ENCODE measurements around the gene PRRC2C. TPM values are rescaled to one million over a fixed set of nuclear protein-coding genes. Genes with fewer than 3 reads are reported as not detected.
A peak's percentile ranks its signal among the peaks of the same experiment; 100 is the strongest.
"Not testable (repeated sequence)": the region's sequence is repeated elsewhere in the genome, so short reads cannot be mapped to it uniquely, and the experiment has no call there.

The PRRC2C gene
- total and polyA plus RNA-seq, 2 experiments from 2014 or later = 47.0 to 88.9 TPM

GRCh38 chr1:171595324-171595723 is 110.0 kb downstream of the PRRC2C start:
- Histone ChIP-seq H3K36me3 (ENCODE audit: low read depth) (peaks cover 35% of the 10 kb centered on the region), H4K20me1 (ENCODE audit: insufficient read depth) (no peaks in the 10 kb centered on the region), H3K9me2 (ENCODE audit: insufficient read depth) (no peaks in the 10 kb centered on the region), H3K27ac (no peak overlapping the region), H3K4me1 (ENCODE audit: insufficient read depth) (no peaks in the 10 kb centered on the region), H2AFZ (no peak overlapping the region), H3K9me3 (ENCODE audit: low read depth) (no peaks in the 10 kb centered on the region), H3K9ac (no peak overlapping the region), H3K4me2 (ENCODE audit: unreplicated experiment) (no peak overlapping the region), H3K27me3 (replicated peaks; ENCODE audit: insufficient read depth) (no peaks in the 10 kb centered on the region), H3K4me3 (no peak overlapping the region), H3F3A (ENCODE audit: insufficient read depth) (no peaks in the 10 kb centered on the region), H3K79me2 (ENCODE audit: insufficient read depth) (no peaks in the 10 kb centered on the region)
- DNase-seq = peak; percentile 22
- 86 to 94% methylated on average over 1 of the region's 1 CpG for WGBS, 2 experiments (ENCODE audit: low coverage in 1 of 2, low lambda C conversion rate in 2 of 2, missing lambda C conversion rate in 2 of 2)
- TF ChIP-seq EZH2 (IDR thresholded peaks at IDR 0.05; ENCODE audit: insufficient read depth, poor library complexity, severe bottlenecking) (no peak), EZH2phosphoT487 (IDR thresholded peaks at IDR 0.05; ENCODE audit: insufficient read depth, low read depth) (no peak)
- in situ Hi-C loops (cut with MboI) = no loop called here

GRCh38 chr1:171596119-171596518 is 110.8 kb downstream of the PRRC2C start:
- H4K20me1 ChIP-seq (ENCODE audit: insufficient read depth) = no peaks in the 10 kb centered on the region
- no peaks in the 10 kb centered on the region for H3K9me2 ChIP-seq (ENCODE audit: insufficient read depth)
- H3K27ac ChIP-seq = no peak overlapping the region
- no peaks in the 10 kb centered on the region for H3K27me3 ChIP-seq (replicated peaks; ENCODE audit: insufficient read depth)
- no peaks in the 10 kb centered on the region for H3K4me1 ChIP-seq (ENCODE audit: insufficient read depth)
- no peaks in the 10 kb centered on the region for H3K79me2 ChIP-seq (ENCODE audit: insufficient read depth)
- TF ChIP-seq EZH2phosphoT487 (IDR thresholded peaks at IDR 0.05; ENCODE audit: insufficient read depth, low read depth) (no peak), EZH2 (IDR thresholded peaks at IDR 0.05; ENCODE audit: insufficient read depth, poor library complexity, severe bottlenecking) (no peak)
- H3K9me3 ChIP-seq (ENCODE audit: low read depth) = no peaks in the 10 kb centered on the region
- H3K36me3 ChIP-seq (ENCODE audit: low read depth) = peaks cover 27% of the 10 kb centered on the region
- H3F3A ChIP-seq (ENCODE audit: insufficient read depth) = no peaks in the 10 kb centered on the region
- in situ Hi-C loops (cut with MboI) = no loop called here
- no peak overlapping the region for H3K9ac ChIP-seq
- WGBS, 2 experiments (ENCODE audit: low coverage in 1 of 2, low lambda C conversion rate in 2 of 2, missing lambda C conversion rate in 2 of 2) = 100% methylated on average over 1 of the region's 1 CpG
- H2AFZ ChIP-seq = no peak overlapping the region
- no peak overlapping the region for H3K4me3 ChIP-seq
- H3K4me2 ChIP-seq (ENCODE audit: unreplicated experiment) = no peak overlapping the region
- no peak for DNase-seq

GRCh38 chr1:171596705-171597104 is 111.4 kb downstream of the PRRC2C start:
- TF ChIP-seq EZH2phosphoT487 (IDR thresholded peaks at IDR 0.05; ENCODE audit: insufficient read depth, low read depth) (no peak), EZH2 (IDR thresholded peaks at IDR 0.05; ENCODE audit: insufficient read depth, poor library complexity, severe bottlenecking) (no peak)
- H3K36me3 ChIP-seq (ENCODE audit: low read depth) = 0 out of 2 replicates have a peak, but pooled peaks cover 21% of the 10 kb centered on the region
- no peaks in the 10 kb centered on the region for H3F3A ChIP-seq (ENCODE audit: insufficient read depth)
- H4K20me1 ChIP-seq (ENCODE audit: insufficient read depth) = no peaks in the 10 kb centered on the region
- H3K27ac ChIP-seq = no peak overlapping the region
- no peaks in the 10 kb centered on the region for H3K9me2 ChIP-seq (ENCODE audit: insufficient read depth)
- in situ Hi-C loops (cut with MboI) = no loop called here
- H3K4me2 ChIP-seq (ENCODE audit: unreplicated experiment) = no peak overlapping the region
- 92 to 96% methylated on average over 2 of the region's 2 CpGs for WGBS, 2 experiments (ENCODE audit: low coverage in 1 of 2, low lambda C conversion rate in 2 of 2, missing lambda C conversion rate in 2 of 2)
- H3K9me3 ChIP-seq (ENCODE audit: low read depth) = no peaks in the 10 kb centered on the region
- DNase-seq = no peak
- H3K27me3 ChIP-seq (replicated peaks; ENCODE audit: insufficient read depth) = no peaks in the 10 kb centered on the region
- H3K79me2 ChIP-seq (ENCODE audit: insufficient read depth) = no peaks in the 10 kb centered on the region
- H3K4me3 ChIP-seq = no peak overlapping the region
- no peak overlapping the region for H2AFZ ChIP-seq
- no peak overlapping the region for H3K9ac ChIP-seq
- no peaks in the 10 kb centered on the region for H3K4me1 ChIP-seq (ENCODE audit: insufficient read depth)

GRCh38 chr1:171597203-171597602 is 111.9 kb downstream of the PRRC2C start:
- Histone ChIP-seq H3K9me2 (ENCODE audit: insufficient read depth) (no peaks in the 10 kb centered on the region), H3K4me1 (ENCODE audit: insufficient read depth) (no peaks in the 10 kb centered on the region), H2AFZ (no peak overlapping the region), H3K27ac (no peak overlapping the region), H3K36me3 (ENCODE audit: low read depth) (0 out of 2 replicates have a peak, but pooled peaks cover 16% of the 10 kb centered on the region), H3K9ac (no peak overlapping the region), H3K27me3 (replicated peaks; ENCODE audit: insufficient read depth) (no peaks in the 10 kb centered on the region), H3K4me3 (no peak overlapping the region), H4K20me1 (ENCODE audit: insufficient read depth) (no peaks in the 10 kb centered on the region), H3K4me2 (ENCODE audit: unreplicated experiment) (no peak overlapping the region), H3K9me3 (ENCODE audit: low read depth) (no peaks in the 10 kb centered on the region), H3K79me2 (ENCODE audit: insufficient read depth) (no peaks in the 10 kb centered on the region), H3F3A (ENCODE audit: insufficient read depth) (no peaks in the 10 kb centered on the region)
- 0 to 13% methylated on average over 1 of the region's 1 CpG for WGBS, 2 experiments (ENCODE audit: low coverage in 1 of 2, low lambda C conversion rate in 2 of 2, missing lambda C conversion rate in 2 of 2)
- in situ Hi-C loops (cut with MboI) = no loop called here
- TF ChIP-seq EZH2 (IDR thresholded peaks at IDR 0.05; ENCODE audit: insufficient read depth, poor library complexity, severe bottlenecking) (no peak), EZH2phosphoT487 (IDR thresholded peaks at IDR 0.05; ENCODE audit: insufficient read depth, low read depth) (no peak)
- peak; percentile 15 for DNase-seq

DNA sequence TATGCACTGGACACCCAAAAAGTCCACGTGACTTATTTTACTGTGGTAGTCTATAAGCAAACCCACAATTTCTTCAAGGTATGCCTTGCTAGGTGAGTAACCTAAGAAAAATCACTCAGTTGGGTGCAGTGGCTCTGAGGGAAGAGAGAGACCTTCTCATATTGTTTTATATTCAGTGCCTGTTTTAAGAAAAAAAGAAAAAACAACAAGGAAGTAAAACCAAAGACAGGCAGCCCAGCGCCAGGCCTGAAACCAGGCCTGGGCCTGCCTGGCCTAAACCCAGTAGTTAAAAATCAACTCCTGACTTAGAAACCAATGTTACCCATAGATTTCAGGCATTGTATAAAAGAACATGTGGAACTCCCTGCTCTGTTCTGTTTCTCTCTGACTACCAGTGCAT is 115.0 kb downstream of the PRRC2C start:
- H3K9ac ChIP-seq; H3K9me3 ChIP-seq (ENCODE audit: low read depth); H3F3A ChIP-seq (ENCODE audit: insufficient read depth); H3K27ac ChIP-seq; H3K9me2 ChIP-seq (ENCODE audit: insufficient read depth); H3K36me3 ChIP-seq (ENCODE audit: low read depth); H3K4me1 ChIP-seq (ENCODE audit: insufficient read depth); DNase-seq; H2AFZ ChIP-seq; H3K4me2 ChIP-seq (ENCODE audit: unreplicated experiment); H3K4me3 ChIP-seq; in situ Hi-C loops (cut with MboI); H3K27me3 ChIP-seq (replicated peaks; ENCODE audit: insufficient read depth); H4K20me1 ChIP-seq (ENCODE audit: insufficient read depth); H3K79me2 ChIP-seq (ENCODE audit: insufficient read depth): not testable (repeated sequence)
- WGBS, 2 experiments (ENCODE audit: low coverage in 1 of 2, low lambda C conversion rate in 2 of 2, missing lambda C conversion rate in 2 of 2) = 98 to 100% methylated on average over 2 of the region's 2 CpGs

Measured in GM23248 (cell line).